ENCODE measurements around the gene SMPD3.

DNA sequence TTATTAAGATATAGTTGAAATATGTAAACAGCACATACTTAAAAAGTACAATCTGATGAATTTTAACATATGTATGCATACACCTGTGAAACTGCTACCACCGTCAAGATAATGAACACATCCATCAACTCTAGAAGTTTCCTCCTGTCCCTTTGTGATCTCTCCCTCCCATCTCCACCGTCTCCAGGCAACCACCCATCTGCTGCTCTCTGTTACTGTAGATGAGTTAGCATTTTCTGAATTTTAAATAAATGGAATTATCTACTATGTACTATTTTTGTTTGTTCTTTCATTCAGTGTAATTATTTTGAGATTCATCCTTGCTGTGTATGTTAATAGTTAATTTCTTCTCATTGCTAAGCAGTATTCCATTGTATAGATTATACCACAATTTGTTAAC lies 40.2 kb upstream of the SMPD3 start:
- TF ChIP-seq, protein P1, sequence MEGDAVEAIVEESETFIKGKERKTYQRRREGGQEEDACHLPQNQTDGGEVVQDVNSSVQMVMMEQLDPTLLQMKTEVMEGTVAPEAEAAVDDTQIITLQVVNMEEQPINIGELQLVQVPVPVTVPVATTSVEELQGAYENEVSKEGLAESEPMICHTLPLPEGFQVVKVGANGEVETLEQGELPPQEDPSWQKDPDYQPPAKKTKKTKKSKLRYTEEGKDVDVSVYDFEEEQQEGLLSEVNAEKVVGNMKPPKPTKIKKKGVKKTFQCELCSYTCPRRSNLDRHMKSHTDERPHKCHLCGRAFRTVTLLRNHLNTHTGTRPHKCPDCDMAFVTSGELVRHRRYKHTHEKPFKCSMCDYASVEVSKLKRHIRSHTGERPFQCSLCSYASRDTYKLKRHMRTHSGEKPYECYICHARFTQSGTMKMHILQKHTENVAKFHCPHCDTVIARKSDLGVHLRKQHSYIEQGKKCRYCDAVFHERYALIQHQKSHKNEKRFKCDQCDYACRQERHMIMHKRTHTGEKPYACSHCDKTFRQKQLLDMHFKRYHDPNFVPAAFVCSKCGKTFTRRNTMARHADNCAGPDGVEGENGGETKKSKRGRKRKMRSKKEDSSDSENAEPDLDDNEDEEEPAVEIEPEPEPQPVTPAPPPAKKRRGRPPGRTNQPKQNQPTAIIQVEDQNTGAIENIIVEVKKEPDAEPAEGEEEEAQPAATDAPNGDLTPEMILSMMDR (IDR thresholded peaks at IDR 0.05), result no peak
- TF ChIP-seq POLR2A (IDR thresholded peaks at IDR 0.05) (no peak), POLR2AphosphoS5 (IDR thresholded peaks at IDR 0.05) (no peak)
